Stimulated activated effector memory CD8-positive, alpha-beta T cell treated with anti-CD3 and anti-CD28 coated beads, Interleukin-12 subunit alpha, Interleukin-12 subunit beta, amount 100 ng/mL, for 72 hours (primary cell): ENCODE measurements around the gene JAM3.
"Not testable (repeated sequence)": the region's sequence is repeated elsewhere in the genome, so short reads cannot be mapped to it uniquely, and the experiment has no call there.

Experiments
- ATAC-seq: fragments of 150-1000 bp; cut with Tn5 transposase; 2 replicates; pipeline ENCODE4 v1.10.0; 2021
- DNase-seq, 2 donors: peaks; one replicate each; pipeline ENCODE4 v3.0.0; 2021 to 2022; ENCODE audit warnings: low spot score in 2 of 2
- H3K27ac Mint-ChIP-seq: one replicate; pipeline ENCODE4 v1.8.0; 2022; ENCODE audit warnings: mild to moderate bottlenecking, mixed read lengths
- H3K36me3 Mint-ChIP-seq: one replicate; pipeline ENCODE4 v1.8.0; 2022; ENCODE audit warnings: mild to moderate bottlenecking, mixed read lengths
- H3K4me1 Mint-ChIP-seq: one replicate; pipeline ENCODE4 v1.8.0; 2022; ENCODE audit warnings: mixed read lengths
- H3K4me3 Mint-ChIP-seq: one replicate; pipeline ENCODE4 v1.8.0; 2022; ENCODE audit warnings: mild to moderate bottlenecking, mixed read lengths
- H3K9me3 Mint-ChIP-seq: one replicate; pipeline ENCODE4 v1.8.0; 2022; ENCODE audit warnings: mixed read lengths

The JAM3 gene

DNA sequence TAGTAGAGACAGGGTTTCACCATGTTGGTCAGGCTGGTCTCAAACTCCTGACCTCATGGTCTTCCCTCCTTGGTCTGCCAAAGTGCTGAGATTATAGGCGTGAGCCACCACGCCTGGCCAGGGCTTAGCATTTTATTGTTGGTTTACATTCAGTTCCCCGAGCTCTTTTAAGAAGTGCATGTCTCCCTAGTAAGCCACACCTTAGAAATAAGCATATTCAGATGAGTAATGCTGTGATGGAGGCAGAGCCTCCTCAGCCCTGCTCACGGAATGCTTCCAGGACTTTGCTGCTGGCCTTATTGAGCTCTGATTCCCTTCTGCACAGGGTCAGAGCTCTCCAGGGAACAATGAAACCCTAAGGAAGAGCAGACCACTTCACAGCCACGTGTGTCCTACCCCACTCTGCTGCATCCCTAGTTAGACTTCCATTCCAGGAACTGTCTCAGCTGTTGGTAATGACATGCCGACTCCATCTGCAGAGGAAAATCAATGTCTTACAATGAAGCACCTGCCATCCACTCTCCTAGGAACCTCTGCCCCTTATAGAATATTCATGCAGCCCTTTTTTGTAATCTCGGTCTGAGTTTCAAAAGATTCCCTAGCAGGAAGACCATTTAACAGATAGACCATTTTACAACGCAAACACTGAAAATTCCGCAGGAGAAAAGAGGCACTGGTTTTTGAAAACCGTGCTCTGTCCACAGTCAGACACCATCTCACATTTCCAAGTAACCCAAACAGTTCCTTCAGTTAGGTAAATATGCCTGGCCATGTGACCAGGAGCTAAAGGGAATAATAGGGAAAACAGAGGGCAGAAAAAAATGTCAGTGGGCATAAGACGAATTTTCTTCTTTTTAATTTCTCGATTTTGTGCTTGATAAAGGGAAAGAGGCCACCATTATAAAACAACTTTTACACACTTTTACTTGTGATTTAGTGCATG, 1.7 kb upstream of the JAM3 start:
- ATAC-seq: no peak
- peaks cover 17% of the 10 kb centered on the region for H3K4me1 Mint-ChIP-seq
- no peak overlapping the region for H3K27ac Mint-ChIP-seq
- peaks cover 6% of the 10 kb centered on the region for H3K36me3 Mint-ChIP-seq
- no peak overlapping the region for H3K4me3 Mint-ChIP-seq
- no peaks in the 10 kb centered on the region for H3K9me3 Mint-ChIP-seq
- DNase-seq: peak in 1 of 2 donors; percentile 25

DNA sequence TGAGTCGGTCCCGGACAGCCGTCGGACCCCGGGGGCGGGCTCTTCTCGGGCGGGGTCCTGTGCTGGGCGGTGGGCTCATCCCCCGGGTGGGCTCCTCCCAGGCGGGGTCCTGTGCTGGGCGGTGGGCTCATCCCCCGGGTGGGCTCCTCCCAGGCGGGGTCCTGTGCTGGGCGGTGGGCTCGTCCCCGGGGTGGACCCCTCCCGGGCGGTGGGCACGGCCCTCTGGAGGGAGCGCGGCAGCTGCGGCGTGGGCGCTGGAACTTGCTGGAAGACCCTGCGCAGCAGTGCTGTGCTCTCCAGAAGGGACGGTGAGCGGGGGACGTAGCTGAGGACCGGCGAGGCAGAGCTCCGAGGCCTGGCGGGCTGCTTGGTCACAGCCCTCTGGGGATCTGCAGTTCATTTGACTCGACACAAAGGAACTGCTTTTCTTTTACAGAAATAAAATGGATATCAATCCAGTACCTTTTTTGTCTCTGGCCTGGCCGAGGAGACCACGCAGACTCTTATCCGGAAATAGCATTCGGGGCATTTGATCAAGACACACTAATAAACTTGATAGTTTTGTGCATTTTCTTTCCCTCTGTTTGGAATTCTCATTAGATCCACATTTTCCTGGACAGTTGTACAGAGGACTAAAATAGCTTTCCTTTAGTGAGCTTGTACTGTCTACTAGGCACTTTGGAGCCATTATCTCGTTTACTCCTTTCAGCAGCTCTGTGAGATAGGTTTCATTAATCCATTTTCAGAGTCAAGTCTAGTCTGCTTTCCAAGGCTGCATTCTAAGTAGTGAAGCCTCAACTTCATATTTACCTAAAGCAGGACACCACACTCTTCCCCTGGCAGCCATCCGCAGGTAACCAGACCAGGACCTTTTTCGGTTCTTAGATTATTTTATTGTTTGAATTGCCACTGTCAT, 812 bp downstream of the JAM3 start:
- no peak for DNase-seq
- no peaks in the 10 kb centered on the region for H3K9me3 Mint-ChIP-seq
- peaks cover 17% of the 10 kb centered on the region for H3K4me1 Mint-ChIP-seq

DNA sequence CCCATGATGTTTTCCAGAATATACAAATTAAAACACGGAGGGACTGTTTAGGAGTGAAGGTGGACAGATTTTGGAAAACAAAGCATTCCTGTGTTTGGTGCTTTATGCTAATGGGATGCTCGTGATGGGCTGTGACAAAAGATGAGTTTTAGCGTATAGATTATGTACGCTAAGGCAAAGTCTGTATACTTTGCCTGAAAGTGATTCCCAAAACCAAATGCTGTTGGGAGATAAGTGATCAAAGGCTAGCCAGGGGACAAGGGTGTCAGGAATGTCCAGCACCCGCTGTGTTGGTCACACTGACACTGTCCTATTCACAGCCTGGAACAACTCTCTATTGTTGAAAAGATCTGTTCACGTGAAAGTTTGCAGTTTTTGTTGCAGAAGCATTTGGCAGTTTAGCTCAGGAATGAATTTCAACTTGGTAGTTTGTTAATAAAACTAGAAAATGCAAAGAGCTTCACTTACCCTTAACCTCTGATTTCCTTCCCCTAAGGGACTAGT, 1.5 kb downstream of the JAM3 start:
- peak overlapping the region; percentile 92 for H3K4me3 Mint-ChIP-seq
- ATAC-seq: no peak
- DNase-seq: no peak
- no peak overlapping the region for H3K27ac Mint-ChIP-seq
- H3K9me3 Mint-ChIP-seq: no peaks in the 10 kb centered on the region
- H3K36me3 Mint-ChIP-seq: peaks cover 6% of the 10 kb centered on the region
- H3K4me1 Mint-ChIP-seq: peaks cover 17% of the 10 kb centered on the region

More for the DNA sequence above, 812 bp downstream of the JAM3 start:
- Mint-ChIP-seq H3K4me3 (peak overlapping the region; percentile 92), H3K36me3 (peaks cover 6% of the 10 kb centered on the region), H3K27ac (no peak overlapping the region)
- peak; percentile 4 for ATAC-seq

DNA sequence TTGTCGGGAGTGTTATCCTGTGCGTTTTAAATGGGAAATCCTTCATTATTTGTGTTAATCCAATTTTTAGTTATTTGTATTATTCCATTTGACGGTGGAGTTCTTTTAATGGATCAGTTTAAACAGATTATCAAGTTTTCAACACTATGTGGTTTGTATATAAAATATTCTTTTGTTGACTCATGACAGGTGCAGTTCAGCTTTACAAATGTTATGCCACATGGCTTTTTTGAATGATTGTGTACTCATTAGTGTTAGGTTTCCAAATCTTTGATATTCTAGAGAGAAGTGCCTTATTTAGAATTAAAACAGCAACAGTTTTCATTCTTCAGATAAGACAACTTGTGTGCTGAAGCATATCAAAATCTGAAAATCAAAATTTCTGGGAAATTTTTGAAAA, 2.4 kb downstream of the JAM3 start:
- Mint-ChIP-seq H3K9me3 (no peaks in the 10 kb centered on the region), H3K36me3 (peaks cover 6% of the 10 kb centered on the region), H3K27ac (no peak overlapping the region), H3K4me1 (peaks cover 17% of the 10 kb centered on the region), H3K4me3 (no peak overlapping the region)
- DNase-seq (no peak), ATAC-seq (no peak)

DNA sequence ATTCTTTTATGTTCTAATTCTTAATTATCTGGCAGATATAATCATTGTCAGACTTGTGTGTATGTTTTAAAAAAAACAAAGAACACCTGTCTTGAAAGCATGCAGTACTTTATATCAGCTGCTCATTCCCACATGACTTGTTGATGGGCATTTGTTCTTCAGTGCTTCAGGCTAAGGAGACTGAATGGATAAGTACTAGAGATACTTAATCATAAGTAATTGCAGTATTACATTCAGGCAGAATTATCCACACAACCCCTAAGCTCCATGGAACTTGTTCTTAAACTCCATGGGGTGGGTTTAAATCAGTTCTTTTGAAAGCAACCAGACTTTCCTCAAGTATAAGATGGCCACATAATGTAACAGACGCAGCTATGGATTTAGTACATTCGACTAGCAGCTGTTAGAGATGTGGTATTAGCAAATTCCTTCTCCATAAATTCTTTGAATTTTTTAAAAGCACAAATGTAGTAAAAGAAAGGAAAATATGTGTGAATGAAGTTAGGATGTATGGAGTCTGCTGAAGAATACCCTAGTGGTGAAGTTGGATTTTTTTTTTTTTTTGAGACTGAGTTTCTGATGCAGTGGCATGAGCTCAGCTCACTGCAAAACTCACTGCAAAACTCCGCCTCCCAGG, 3.0 kb downstream of the JAM3 start:
- peaks cover 6% of the 10 kb centered on the region for H3K36me3 Mint-ChIP-seq
- ATAC-seq: no peak
- H3K4me1 Mint-ChIP-seq: peaks cover 17% of the 10 kb centered on the region
- no peak overlapping the region for H3K27ac Mint-ChIP-seq
- no peaks in the 10 kb centered on the region for H3K9me3 Mint-ChIP-seq
- no peak for DNase-seq
- H3K4me3 Mint-ChIP-seq: no peak overlapping the region

DNA sequence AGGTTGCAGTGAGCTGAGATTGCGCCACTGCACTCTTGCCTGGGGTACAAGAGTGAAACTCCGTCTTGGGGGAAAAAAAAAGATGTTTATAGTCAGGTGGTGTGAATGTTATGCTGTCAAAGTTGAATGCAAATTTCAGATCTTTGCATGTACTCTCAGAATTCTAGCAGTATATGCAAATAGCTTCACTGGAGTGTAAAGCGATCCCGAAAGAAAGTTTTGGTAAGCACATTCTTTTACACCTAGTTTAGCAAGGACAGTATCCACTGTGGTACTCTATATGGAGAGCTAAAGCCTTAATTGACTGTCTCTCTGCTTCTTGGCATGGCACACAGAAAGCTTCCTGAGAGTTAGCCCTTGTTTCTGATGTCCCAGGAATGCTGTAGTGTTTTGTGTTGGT, 4.0 kb downstream of the JAM3 start:
- H3K9me3 Mint-ChIP-seq: no peaks in the 10 kb centered on the region
- H3K4me1 Mint-ChIP-seq: peaks cover 17% of the 10 kb centered on the region
- no peak overlapping the region for H3K4me3 Mint-ChIP-seq
- peaks cover 6% of the 10 kb centered on the region for H3K36me3 Mint-ChIP-seq
- H3K27ac Mint-ChIP-seq: no peak overlapping the region
- ATAC-seq (no peak), DNase-seq (no peak)

DNA sequence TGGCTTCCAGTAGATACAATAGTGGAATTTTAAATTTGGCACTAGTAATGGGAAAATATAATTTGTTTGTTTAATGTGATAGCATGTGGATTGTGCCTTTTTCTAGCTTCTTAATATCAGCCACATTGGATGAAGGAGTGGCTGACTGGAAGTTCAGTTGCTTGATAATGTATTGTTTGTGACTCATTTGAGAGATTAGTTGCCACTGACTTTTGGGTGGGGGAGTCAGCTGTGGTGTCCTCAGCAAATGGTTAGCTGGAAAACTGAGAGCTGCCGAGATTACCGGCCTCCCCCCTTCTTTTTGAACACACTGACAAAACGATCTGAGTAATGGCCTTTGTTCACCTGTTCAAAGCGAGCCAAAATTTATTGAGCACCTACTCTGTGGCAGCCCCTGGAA, 5.5 kb downstream of the JAM3 start:
- Mint-ChIP-seq H3K9me3 (no peaks in the 10 kb centered on the region), H3K4me3 (no peak overlapping the region), H3K27ac (no peak overlapping the region), H3K4me1 (peaks cover 7% of the 10 kb centered on the region), H3K36me3 (no peaks in the 10 kb centered on the region)
- DNase-seq (no peak), ATAC-seq (no peak)

DNA sequence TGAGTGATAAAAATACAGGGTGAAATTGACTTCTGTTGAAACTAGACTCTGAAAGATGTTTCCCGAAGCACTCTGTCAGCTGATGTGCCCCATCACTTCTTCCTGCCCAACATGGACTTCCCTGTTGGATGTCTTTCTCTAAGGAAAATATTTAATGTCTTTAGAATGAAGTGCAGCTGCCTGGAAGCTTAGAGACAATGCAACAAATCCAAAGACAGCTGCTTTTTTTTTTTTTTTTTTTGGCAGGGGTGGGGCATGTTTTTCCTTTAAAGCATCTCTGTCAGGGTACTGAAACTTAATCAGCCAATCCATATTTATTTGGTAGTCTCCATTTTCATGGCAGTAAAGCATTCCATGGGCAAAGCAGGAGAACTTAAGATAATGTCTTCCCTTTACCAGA, 5.9 kb downstream of the JAM3 start:
- Mint-ChIP-seq H3K27ac (no peak overlapping the region), H3K4me1 (peaks cover 6% of the 10 kb centered on the region), H3K4me3 (no peak overlapping the region), H3K9me3 (no peaks in the 10 kb centered on the region), H3K36me3 (no peaks in the 10 kb centered on the region)
- ATAC-seq (no peak), DNase-seq (no peak)

DNA sequence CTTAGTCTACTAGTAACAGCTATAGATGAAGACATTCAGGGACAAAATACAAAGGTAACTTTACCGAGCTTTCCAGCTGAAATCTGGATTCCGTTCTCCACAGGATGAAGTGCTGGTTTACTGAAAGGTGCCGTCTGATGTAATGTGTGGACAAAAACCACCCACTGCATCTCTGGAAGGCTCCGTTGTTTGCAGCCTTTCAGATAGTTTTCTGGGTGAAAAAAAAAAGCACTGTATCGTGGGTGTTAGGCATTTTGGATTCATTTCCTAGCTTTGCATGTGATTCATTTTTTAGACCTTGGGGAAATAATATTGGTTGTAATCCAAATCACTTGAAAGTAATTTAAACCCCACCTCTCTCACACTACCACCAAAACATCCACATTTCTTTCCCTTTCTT, 10.4 kb downstream of the JAM3 start:
- Mint-ChIP-seq H3K4me3 (no peak overlapping the region), H3K4me1 (no peaks in the 10 kb centered on the region), H3K27ac (no peak overlapping the region), H3K36me3 (no peaks in the 10 kb centered on the region), H3K9me3 (peaks cover 12% of the 10 kb centered on the region)
- ATAC-seq (no peak), DNase-seq (no peak)

DNA sequence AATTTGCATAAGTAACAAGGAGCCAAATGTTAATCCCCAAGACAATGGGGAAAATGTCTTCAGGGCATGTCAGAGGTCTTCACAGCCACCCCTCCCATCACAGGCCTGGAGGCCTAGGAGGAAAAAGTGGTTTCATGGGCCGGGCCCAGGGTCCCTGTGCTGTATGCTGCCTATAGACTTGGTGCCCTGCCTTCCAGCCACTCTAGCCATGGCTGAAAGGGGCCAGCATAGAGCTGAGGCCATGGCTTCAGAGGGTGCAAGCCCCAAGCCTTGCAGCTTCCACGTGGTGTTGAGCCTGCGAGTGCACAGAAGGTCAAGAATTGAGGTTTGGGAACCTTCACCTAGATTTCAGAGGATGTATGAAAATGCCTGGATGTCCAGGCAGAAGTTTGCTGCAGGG, 12.4 kb downstream of the JAM3 start:
- not testable (repeated sequence) for DNase-seq, H3K36me3 Mint-ChIP-seq, H3K4me3 Mint-ChIP-seq, ATAC-seq, H3K4me1 Mint-ChIP-seq, H3K27ac Mint-ChIP-seq
- peaks cover 12% of the 10 kb centered on the region for H3K9me3 Mint-ChIP-seq

DNA sequence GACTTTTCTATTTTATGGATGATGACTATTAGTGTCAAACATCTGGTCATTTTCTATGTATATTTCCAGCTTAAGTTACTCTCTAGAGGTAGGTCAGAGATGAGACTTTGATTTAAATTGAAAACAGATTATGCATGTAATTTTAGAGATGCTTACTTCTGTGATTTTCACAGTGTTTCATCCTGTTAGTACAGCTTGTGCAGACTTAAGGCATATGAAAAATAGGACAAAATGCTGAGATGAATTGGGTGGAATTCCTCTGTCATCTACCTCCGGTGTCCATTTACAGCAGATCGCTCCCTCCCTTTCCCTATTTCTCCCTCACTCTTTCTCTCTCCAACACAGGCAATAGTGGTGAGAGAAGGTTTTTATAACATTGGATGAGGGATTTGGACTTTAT, 14.1 kb downstream of the JAM3 start:
- Mint-ChIP-seq H3K9me3 (peaks cover 12% of the 10 kb centered on the region), H3K4me3 (no peak overlapping the region), H3K36me3 (no peaks in the 10 kb centered on the region), H3K27ac (no peak overlapping the region), H3K4me1 (no peaks in the 10 kb centered on the region)
- ATAC-seq (no peak), DNase-seq (no peak)

DNA sequence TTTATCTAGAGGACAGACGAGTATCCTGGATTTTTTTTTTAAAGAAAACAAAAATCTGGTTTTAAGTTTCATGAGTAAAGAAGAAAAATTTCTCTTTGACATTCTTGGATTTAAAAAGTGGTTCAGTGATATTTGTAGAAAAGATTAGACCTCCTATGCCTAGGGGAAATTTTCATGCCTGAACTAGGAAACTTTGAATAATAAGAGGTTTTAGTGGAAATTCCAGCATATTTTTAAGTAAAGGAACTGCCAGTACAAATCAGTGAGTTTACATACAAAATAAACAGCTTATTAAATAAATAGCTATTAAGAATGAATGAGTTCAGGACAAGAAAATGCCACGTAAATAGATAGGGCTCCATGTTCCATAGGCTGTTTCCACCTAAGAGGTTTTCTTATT, 17.5 kb downstream of the JAM3 start:
- Mint-ChIP-seq H3K4me3 (no peak overlapping the region), H3K36me3 (no peaks in the 10 kb centered on the region), H3K4me1 (peaks cover 2% of the 10 kb centered on the region), H3K27ac (no peak overlapping the region), H3K9me3 (peaks cover 5% of the 10 kb centered on the region)
- no peak for ATAC-seq
- no peak for DNase-seq

DNA sequence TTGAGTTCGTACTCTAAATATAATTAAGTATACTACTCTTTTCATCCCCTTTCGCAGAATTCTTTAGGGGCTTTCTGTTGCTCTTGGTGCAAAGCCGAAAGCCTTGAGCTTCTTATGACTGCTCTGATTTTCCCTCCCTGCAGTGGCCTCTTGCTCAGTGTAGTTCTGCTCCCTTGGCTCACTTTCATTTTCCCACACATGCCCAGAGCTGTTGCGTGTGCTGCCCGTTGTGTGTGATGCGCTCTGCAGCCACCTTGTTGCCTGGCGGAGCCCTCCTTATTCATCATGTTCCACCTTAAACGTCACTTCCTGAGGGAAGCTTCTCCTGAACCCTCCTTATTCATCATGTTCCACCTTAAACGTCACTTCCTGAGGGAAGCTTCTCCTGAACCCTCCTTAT, 23.1 kb downstream of the JAM3 start:
- H3K9me3 Mint-ChIP-seq, H3K4me3 Mint-ChIP-seq, H3K36me3 Mint-ChIP-seq, H3K27ac Mint-ChIP-seq, DNase-seq, ATAC-seq: not testable (repeated sequence)
- peaks cover 18% of the 10 kb centered on the region for H3K4me1 Mint-ChIP-seq

DNA sequence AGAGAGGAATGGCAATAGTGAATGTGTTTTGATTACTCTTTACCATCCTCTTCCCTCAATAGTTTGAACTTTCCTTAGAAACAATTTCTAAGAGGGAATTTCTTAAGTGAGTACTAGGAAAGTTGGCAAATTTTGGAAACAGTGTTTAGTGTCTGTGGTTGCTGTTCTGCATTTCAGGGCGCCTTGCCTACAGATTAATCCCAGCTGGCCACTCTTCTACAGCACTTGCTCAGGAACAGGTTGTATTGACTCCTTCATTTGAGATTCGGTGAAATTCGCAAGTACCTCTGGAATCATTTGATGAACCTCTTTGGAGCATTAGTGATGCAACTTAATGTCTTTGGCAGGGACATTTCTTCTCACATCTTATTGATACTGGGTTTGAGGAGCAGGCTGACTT, 28.3 kb downstream of the JAM3 start:
- H3K36me3 Mint-ChIP-seq: no peaks in the 10 kb centered on the region
- no peak overlapping the region for H3K4me3 Mint-ChIP-seq
- no peak overlapping the region for H3K27ac Mint-ChIP-seq
- H3K4me1 Mint-ChIP-seq: peaks cover 13% of the 10 kb centered on the region
- H3K9me3 Mint-ChIP-seq: no peaks in the 10 kb centered on the region
- ATAC-seq (no peak), DNase-seq (no peak)

DNA sequence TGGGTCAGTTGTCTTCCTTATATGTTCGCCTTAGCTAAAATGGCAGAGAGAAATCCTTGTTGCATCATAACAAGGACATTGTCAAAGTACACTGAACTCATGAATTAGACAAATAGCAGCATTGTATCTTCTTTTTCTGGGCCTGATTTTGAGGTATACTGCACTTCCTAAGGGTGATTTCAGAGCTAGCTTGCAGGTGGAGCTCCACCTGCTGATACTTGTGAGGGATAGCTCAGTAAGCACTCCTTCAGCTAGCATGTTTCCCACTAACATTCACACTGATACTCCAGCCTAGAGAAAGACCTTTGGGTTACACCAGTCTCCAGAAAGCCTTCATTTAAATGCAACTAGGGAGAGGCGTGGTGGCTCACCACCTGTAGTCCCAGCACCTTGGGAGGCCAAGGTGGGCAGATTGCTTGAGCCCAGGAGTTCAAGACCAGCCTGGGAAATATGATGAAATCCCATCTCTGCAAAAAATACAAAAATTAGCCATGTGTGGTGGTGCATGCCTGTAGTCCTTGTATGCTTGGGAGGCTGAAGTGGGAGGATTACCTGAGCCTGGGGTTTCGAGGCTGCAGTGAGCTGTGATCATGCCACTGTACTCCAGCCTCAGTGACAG, 29.8 kb downstream of the JAM3 start:
- DNase-seq: no peak
- Mint-ChIP-seq H3K27ac (no peak overlapping the region), H3K36me3 (no peaks in the 10 kb centered on the region), H3K4me3 (no peak overlapping the region), H3K4me1 (no peaks in the 10 kb centered on the region), H3K9me3 (peaks cover 2% of the 10 kb centered on the region)
- ATAC-seq: peak; percentile 49
